Effector memory CD4-positive, alpha-beta T cell (primary cell): Measurements from ENCODE around the gene SLC25A30.
"Not testable (repeated sequence)": the region's sequence is repeated elsewhere in the genome, so short reads cannot be mapped to it uniquely, and the experiment has no call there.

Experiments
- DNase-seq, 3 donors: peaks; one replicate each; pipeline ENCODE4 v3.0.0-alpha.2; 2020
- H3K27ac ChIP-seq: 2 replicates; pipeline ENCODE4 v1.7.0; 2013; ENCODE audit warnings: mild to moderate bottlenecking, low read length, moderate library complexity; ENCODE audit not compliant: insufficient read depth, poor library complexity, severe bottlenecking
- H3K27me3 ChIP-seq: replicated peaks from 2 replicates; pipeline ENCODE4 v1.7.0; 2013; ENCODE audit warnings: mild to moderate bottlenecking, low read length; ENCODE audit not compliant: insufficient read depth, control insufficient read depth, poor library complexity, severe bottlenecking
- H3K36me3 ChIP-seq: 2 replicates; pipeline ENCODE4 v1.7.0; 2013; ENCODE audit warnings: mild to moderate bottlenecking, low read length, moderate library complexity; ENCODE audit not compliant: control insufficient read depth, insufficient read depth
- H3K4me1 ChIP-seq: 2 replicates; pipeline ENCODE4 v1.7.0; 2013; ENCODE audit warnings: low read length, mild to moderate bottlenecking; ENCODE audit not compliant: control insufficient read depth, insufficient read depth, poor library complexity, severe bottlenecking
- H3K4me3 ChIP-seq: 2 replicates; pipeline ENCODE4 v1.7.0; 2013; ENCODE audit warnings: low read length, low read depth, mild to moderate bottlenecking; ENCODE audit not compliant: insufficient read depth, poor library complexity, severe bottlenecking
- H3K9me3 ChIP-seq: 2 replicates; pipeline ENCODE4 v1.7.0; 2013; ENCODE audit warnings: mild to moderate bottlenecking, low read length, moderate library complexity; ENCODE audit not compliant: control insufficient read depth

Gene SLC25A30

DNA sequence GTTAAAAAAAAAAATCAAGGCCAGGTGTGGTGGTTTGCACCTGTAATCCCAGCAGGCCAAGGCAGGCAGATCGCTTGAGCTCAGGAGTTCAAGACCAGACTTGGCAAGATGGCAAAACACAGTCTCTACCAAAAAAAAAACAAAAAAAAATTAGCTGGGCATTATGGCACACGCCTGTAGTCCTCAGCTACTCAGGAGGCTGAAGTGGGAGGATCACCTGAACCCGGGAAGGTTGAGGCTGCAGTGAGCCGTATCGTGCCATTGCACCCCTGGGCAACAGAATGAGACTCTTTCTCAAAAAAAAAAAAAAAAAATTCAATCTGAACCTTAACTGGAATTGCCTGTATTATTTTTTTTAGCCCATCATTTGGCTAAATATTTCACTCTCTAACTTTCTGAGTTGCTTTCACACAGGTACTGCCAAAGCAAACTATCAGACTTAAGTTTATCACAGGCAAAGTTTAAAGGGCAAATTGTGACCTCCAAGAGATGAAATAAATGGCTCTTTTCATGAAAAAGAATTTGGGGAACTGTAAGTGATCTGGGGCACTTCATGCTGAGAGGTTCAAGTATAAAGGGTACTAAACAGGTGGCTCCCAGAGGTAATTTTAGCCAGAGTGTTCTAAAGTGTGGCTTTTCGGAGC, 14.7 kb upstream of the SLC25A30 start:
- DNase-seq, result no peak
- Histone ChIP-seq H3K9me3 (no peaks in the 10 kb centered on the region), H3K36me3 (no peaks in the 10 kb centered on the region), H3K4me3 (no peak overlapping the region), H3K27ac (no peak overlapping the region), H3K27me3 (no peaks in the 10 kb centered on the region), H3K4me1 (no peaks in the 10 kb centered on the region)

DNA sequence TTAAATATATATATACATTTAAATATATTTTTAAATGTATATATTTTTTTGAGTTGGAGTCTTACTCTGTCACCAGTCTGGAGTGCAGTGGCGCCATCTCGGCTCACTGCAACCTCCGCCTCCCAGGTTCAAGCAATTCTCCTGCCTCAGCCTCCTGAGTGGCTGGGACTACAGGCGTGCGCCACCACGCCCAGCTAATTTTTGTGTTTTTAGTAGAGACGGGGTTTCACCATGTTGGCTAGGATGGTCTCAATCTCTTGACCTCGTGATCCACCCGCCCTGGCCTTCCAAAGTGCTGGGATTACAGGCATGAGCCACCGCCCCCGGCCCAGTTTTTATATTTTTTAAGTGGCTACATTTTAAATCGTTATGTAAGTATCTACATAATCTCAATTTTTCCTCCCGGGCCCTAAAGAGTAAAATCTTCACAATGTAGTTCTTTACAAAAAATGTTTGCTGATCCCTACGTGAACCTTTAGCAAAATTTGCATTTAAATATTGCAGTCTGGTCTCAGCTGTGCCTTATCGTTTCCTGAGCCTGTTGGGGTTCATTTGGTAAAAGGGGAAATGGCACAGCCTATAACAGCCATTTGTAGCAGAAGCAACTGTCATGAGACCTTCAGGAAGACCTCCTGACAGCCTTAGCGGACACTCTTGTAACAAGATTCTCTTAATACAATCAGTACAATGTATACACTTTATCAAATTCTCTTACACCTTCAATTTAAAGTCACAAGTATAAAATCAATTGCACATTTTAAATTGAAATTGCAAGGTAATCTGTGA, 8.1 kb upstream of the SLC25A30 start:
- not testable (repeated sequence) for H3K4me3 ChIP-seq, H3K36me3 ChIP-seq, DNase-seq, H3K27ac ChIP-seq, H3K9me3 ChIP-seq, H3K4me1 ChIP-seq, H3K27me3 ChIP-seq

DNA sequence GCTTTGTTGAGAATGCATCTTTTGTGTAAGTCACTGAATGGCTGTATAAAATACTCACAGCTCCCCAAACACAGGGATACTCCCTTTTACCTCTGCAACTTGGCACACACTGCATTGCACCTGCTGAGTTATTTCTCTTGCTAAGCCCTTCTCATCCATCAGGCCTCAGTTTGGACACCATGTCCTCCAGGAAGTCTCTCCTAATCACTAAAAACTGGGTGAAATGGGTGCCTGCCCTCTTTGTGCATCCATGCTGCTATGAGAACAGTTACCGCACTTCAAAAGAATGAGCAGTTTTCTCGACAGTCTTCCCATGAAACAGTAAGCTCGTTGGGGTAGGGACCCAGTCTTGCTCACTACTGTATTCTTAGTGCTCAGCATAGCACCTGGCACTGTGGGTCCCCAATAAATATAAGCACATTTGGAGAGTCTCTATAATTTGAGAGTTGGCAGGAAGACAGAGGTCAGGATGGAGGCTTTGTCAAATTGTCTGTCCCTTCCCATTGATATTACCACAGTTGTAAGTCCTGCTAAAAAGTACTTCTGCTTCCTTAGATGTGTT, 4.6 kb upstream of the SLC25A30 start:
- no peaks in the 10 kb centered on the region for H3K36me3 ChIP-seq
- H3K4me1 ChIP-seq, result no peaks in the 10 kb centered on the region
- no peak overlapping the region for H3K27ac ChIP-seq
- H3K9me3 ChIP-seq, result no peaks in the 10 kb centered on the region
- H3K27me3 ChIP-seq, result no peaks in the 10 kb centered on the region
- DNase-seq, result no peak
- no peak overlapping the region for H3K4me3 ChIP-seq

DNA sequence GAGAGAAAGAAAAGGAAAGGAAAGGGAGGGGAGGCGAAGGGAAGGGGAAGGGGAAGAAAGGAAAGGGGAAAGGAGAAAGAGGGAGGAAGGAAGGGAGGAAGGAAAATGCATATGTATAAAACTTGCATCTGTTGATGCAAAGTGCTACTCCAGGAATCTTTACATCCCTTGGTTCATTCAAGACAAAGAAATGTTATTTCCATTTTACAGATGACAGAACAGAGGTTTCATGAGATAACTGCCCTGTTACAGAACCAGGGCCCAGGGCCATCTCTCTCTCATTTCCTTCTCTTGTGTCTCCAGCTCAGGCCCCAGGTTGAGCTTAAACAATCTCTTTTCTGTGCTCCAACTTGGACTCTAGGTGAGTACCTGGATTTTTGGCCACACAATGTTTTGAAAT, 1.8 kb upstream of the SLC25A30 start:
- Histone ChIP-seq H3K4me3 (no peak overlapping the region), H3K9me3 (no peaks in the 10 kb centered on the region), H3K36me3 (no peaks in the 10 kb centered on the region), H3K4me1 (peaks cover 7% of the 10 kb centered on the region), H3K27ac (no peak overlapping the region), H3K27me3 (no peaks in the 10 kb centered on the region)
- DNase-seq, result no peak

DNA sequence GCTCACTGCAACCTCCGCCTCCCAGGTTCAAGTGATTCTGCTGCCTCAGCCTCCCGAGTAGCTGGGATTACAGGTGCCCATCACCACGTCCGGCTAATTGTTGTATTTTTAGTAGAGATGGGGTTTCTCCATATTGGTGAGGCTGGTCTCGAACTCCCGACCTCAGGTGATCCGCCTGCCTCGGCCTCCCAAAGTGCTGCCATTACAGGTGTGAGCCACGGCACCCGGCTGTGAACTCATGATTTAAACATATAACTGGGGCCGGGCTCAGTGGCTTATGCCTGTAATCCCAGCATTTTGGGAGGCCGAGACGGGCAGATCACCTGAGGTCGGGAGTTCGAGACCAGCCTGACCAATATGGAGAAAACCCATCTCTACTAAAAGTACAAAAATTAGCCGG, 1.2 kb upstream of the SLC25A30 start:
- H3K9me3 ChIP-seq, H3K36me3 ChIP-seq, H3K4me1 ChIP-seq, H3K4me3 ChIP-seq, H3K27me3 ChIP-seq, DNase-seq, H3K27ac ChIP-seq: not testable (repeated sequence)

DNA sequence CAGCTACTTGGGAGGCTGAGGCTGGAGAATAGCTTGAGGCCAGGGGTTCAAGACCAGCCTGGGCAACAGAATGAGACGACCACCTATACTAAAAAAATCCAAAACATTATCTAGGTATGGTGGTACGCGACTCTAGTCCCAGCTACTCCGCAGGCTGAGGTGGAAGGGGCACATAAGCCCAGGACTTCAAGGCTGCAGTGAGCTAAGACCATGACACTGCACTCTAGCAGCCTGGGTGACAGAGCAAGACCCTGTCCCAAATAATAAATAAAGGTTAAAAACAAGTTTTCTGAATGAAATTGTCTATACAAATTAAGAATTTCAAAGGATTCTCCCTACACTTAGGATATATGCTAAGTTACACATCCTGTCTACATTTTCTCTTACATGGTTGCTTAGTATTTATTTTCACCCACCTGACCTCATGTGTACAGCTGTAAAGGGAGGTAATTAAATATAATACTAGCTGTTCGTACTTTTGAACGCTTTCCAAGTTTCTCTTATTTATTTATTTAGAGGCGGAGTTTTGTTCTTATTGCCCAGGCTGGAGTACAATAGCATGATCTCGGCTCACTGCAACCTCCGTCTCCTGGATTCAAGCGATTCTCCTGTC, 1.6 kb downstream of the SLC25A30 start:
- no peaks in the 10 kb centered on the region for H3K27me3 ChIP-seq
- no peaks in the 10 kb centered on the region for H3K9me3 ChIP-seq
- no peak for DNase-seq
- H3K4me1 ChIP-seq, result peaks cover 7% of the 10 kb centered on the region
- no peaks in the 10 kb centered on the region for H3K36me3 ChIP-seq
- peak overlapping the region; percentile 87 for H3K4me3 ChIP-seq
- peak overlapping the region; percentile 79 for H3K27ac ChIP-seq

DNA sequence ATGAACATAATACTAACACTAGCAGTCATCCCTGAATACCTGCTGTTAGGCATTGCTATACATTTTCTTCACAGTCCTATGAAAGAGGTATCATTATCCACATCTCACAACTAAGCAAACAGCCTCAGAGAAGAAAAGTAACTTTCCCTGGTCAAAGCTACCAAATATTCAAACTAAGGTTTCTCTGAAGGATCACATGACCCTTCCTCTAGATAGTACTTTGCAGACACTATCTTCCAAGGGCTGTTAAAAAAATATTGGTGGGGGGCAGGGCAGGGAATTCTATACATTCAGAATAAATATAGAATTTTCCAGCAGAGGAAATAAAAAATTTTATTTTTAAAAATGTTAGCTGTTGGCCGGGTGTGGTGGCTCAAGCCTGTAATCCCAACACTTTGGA, 3.1 kb downstream of the SLC25A30 start:
- Histone ChIP-seq H3K9me3 (no peaks in the 10 kb centered on the region), H3K4me1 (peaks cover 7% of the 10 kb centered on the region), H3K36me3 (peaks cover 13% of the 10 kb centered on the region), H3K27me3 (no peaks in the 10 kb centered on the region), H3K27ac (no peak overlapping the region), H3K4me3 (no peak overlapping the region)
- no peak for DNase-seq

DNA sequence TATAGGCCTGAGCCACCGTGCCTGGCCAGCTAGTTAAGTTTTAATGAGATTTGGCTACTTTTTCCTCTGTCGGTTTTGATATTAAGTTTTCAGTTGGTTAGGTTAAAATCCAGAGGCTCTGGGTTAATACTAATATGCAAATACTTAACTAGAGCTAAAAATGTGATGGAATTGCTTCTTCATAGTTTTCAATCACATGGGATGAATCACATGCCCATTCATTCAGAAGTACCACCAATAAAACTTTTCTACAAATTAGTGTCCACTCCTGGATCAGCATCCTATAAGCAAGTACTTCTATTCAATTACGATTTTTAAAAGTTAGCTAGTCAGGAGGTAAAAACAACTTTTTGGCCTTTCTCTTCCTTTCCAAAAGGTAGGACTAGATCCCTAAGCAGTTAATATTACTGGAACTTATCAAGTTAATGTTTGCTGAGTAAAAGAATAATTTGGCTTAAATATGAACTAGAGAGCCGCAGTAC, 4.3 kb downstream of the SLC25A30 start:
- Histone ChIP-seq H3K36me3 (peaks cover 19% of the 10 kb centered on the region), H3K4me3 (no peak overlapping the region), H3K4me1 (peaks cover 7% of the 10 kb centered on the region), H3K27me3 (no peaks in the 10 kb centered on the region), H3K9me3 (no peaks in the 10 kb centered on the region), H3K27ac (no peak overlapping the region)
- no peak for DNase-seq

DNA sequence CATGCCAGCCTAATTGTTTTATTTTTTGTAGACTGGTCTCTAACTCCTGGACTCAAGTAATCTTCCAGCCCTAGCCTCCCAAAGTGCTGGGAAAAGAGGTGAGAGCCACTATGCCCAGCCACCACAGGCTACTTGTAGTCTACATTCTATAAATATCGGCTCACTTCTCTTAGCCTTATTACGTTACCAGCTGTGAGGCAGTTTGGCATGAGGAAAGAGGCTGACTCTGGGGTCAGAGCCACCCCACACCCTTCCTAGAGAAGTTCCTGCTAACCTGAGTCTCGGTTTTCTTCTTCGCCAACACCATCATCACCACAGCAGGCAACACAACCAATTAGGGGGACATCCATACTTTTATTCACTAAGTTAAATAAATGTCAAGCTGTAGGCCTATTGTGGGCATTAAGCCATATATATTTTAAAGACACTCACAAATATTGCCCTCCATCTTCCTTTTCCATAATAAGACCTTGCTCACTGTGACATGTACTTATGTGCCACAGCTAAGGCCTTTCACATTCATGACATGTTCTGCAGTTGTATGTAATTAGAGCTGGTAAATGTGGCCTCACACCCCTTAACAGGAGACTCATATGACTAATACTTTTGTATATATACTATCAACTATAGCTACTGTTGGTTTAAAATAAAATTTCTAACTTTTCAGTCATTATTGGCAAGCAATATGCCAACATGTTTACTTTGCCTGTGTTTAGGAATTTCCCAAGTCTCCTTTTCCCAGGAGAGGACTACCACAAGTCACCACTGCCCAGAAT, 5.7 kb downstream of the SLC25A30 start:
- H3K4me3 ChIP-seq, result no peak overlapping the region
- H3K27ac ChIP-seq, result no peak overlapping the region
- H3K36me3 ChIP-seq, result peaks cover 33% of the 10 kb centered on the region
- DNase-seq, result no peak
- no peaks in the 10 kb centered on the region for H3K27me3 ChIP-seq
- H3K9me3 ChIP-seq, result no peaks in the 10 kb centered on the region
- H3K4me1 ChIP-seq, result peaks cover 7% of the 10 kb centered on the region
